Esophagus muscularis mucosa (tissue), 4 donors: Measurements from ENCODE around the gene GCNT3. TPM values are rescaled to one million over a fixed set of nuclear protein-coding genes. Genes with fewer than 3 reads are reported as not detected.

Source experiments
- DNase-seq: peaks from one replicate; pipeline ENCODE4 v3.0.0-alpha.2; 2017; ENCODE audit errors: extremely low spot score
- H3K27ac ChIP-seq, 4 donors: fragments of 200-600 bp; sonication (generic); replicated peaks in 1 of 4; 1 replicate in 3 of 4; 2 replicates in 1 of 4; pipeline ENCODE4 v1.5.1; 2016 to 2019; ENCODE audit warnings: mild to moderate bottlenecking in 1 of 4
- H3K27me3 ChIP-seq, 4 donors: fragments of 200-600 bp; sonication (generic); one replicate each; pipeline versions ENCODE4 v1.5.1 to v1.6.0; 2016 to 2019
- H3K36me3 ChIP-seq, 4 donors: fragments of 200-600 bp; sonication (generic); one replicate each; pipeline ENCODE4 v1.5.1; 2016 to 2019
- H3K4me1 ChIP-seq, 4 donors: fragments of 200-600 bp; sonication (generic); one replicate each; pipeline ENCODE4 v1.5.1; 2016 to 2019
- H3K4me3 ChIP-seq, 4 donors: fragments of 200-600 bp; sonication (generic); 1 replicate in 2 of 4; 2 replicates in 2 of 4; pipeline ENCODE4 v1.5.1; 2016 to 2019; ENCODE audit warnings: mild to moderate bottlenecking in 4 of 4, moderate library complexity in 1 of 4
- H3K9me3 ChIP-seq, 4 donors: fragments of 200-600 bp; sonication (generic); 1 replicate in 3 of 4; 2 replicates in 1 of 4; pipeline ENCODE4 v1.5.1; 2016 to 2019
- CTCF ChIP-seq, 3 experiments: fragments of 200-600 bp in 2 of 3; fragments of 450-650 bp in 1 of 3; sonication (generic) in 2 of 3; IDR thresholded peaks; one replicate each; pipeline ENCODE4 v1.5.1; 2017 to 2019; ENCODE audit warnings: antibody characterized with exemption in 3 of 3, mild to moderate bottlenecking in 2 of 3, moderate library complexity in 1 of 3
- EP300 ChIP-seq: sonication (generic); formaldehyde crosslinking; IDR thresholded peaks from one replicate; pipeline ENCODE4 v1.6.1; 2017; ENCODE audit warnings: antibody characterized with exemption
- POLR2A ChIP-seq: fragments of 450-650 bp; IDR thresholded peaks from one replicate; pipeline ENCODE4 v1.6.1; 2017; ENCODE audit warnings: antibody characterized with exemption, moderate library complexity, mild to moderate bottlenecking, low read depth
- POLR2AphosphoS5 ChIP-seq, 2 donors: sonication (generic); formaldehyde crosslinking; IDR thresholded peaks; one replicate each; pipeline ENCODE4 v1.6.1; 2017; ENCODE audit warnings: antibody characterized with exemption in 2 of 2
- WGBS: methylation state at CpG from one replicate; pipeline ENCODE4 v1.1.5; 2018; 5-methylcytosine and 5-hydroxymethylcytosine counted together
- intact Hi-C: fragments of 100-400 bp; cut with DNase I; formaldehyde crosslinking; loops from one replicate; pipeline ENCODE4 v1.15.1; 2023
- total RNA-seq, 4 donors: library from RNA; depleted of rRNA; stranded (reverse); fragments of >200 nt; gene quantifications; one replicate each; pipeline versions ENCODE4 v1.1.0 to v1.2.1, GENCODE V29; 2016

The GCNT3 gene
- total RNA-seq, 4 donors from 2014 or later = 0.69 to 2.9 TPM; not detected in 2

DNA sequence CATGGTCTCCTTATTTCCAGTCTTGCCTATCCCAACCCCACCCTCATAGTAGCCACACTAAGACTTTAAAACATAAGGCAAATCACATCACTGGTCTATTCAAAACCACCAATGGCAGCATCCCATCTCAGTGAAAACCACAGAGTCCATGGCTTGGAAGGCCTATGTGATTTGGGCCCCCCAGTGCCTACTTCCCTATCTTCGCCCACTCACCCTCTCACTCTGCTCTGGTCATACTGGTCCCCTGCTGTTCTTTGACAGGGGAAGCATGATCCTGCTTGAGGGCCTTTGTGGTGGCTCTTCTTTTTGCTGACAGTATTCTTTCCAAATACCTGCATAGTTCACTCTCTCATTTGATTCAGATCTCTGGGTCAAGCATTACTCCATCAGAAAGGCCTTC, 42.5 kb downstream of the GCNT3 start:
- intact Hi-C loops = no loop called here
- H3K27ac ChIP-seq = no peak overlapping the region
- TF ChIP-seq CTCF (IDR thresholded peaks at IDR 0.05) = no peak
- TF ChIP-seq EP300 = no peak
- no peak for TF ChIP-seq POLR2AphosphoS5 (IDR thresholded peaks at IDR 0.05)
- TF ChIP-seq POLR2A = no peak
- DNase-seq = no peak
- WGBS = 77% methylated on average over 1 of the region's 1 CpG
- no peaks in the 10 kb centered on the region for H3K27me3 ChIP-seq
- no peaks in the 10 kb centered on the region for H3K9me3 ChIP-seq
- peaks cover 5 to 43% (median 32%) of the 10 kb centered on the region in 4 donors for H3K36me3 ChIP-seq
- H3K4me1 ChIP-seq = peaks cover 17 to 41% (median 33%) of the 10 kb centered on the region in 4 donors
- no peak overlapping the region for H3K4me3 ChIP-seq

- peaks cover 19 to 42% (median 37%) of the 10 kb centered on the region in 4 donors for H3K4me1 ChIP-seq
- TF ChIP-seq POLR2AphosphoS5 (IDR thresholded peaks at IDR 0.05) (peak; percentile 87 to 88), EP300 (no peak), CTCF (IDR thresholded peaks at IDR 0.05) (peak in 1 of 3 experiments; percentile 11), POLR2A (peak; percentile 45)
- peak within 1 kb of the TSS; percentile 74 to 98 (median 87) for H3K4me3 ChIP-seq
- intact Hi-C loops = no loop called here
- no peaks in the 10 kb centered on the region for H3K9me3 ChIP-seq
- peak within 1 kb of the TSS; percentile 84 to 91 (median 86) for H3K27ac ChIP-seq
- no peaks in the 10 kb centered on the region for H3K27me3 ChIP-seq
- DNase-seq = peak; percentile 98
- peaks cover 0 to 22% (median 8%) of the 10 kb centered on the region in 4 donors for H3K36me3 ChIP-seq
- under 1% methylated on average over 17 of the region's 59 CpGs for WGBS
Observed at GRCh38 chr15:59656897-59657634, 45.5 kb downstream of the GCNT3 start, which contains the start of gene GTF2A2. TSS of gene GTF2A2 (minus strand) at chr15:59657515. CDS start at chr15:59652277, 5,238 bp downstream.

DNA sequence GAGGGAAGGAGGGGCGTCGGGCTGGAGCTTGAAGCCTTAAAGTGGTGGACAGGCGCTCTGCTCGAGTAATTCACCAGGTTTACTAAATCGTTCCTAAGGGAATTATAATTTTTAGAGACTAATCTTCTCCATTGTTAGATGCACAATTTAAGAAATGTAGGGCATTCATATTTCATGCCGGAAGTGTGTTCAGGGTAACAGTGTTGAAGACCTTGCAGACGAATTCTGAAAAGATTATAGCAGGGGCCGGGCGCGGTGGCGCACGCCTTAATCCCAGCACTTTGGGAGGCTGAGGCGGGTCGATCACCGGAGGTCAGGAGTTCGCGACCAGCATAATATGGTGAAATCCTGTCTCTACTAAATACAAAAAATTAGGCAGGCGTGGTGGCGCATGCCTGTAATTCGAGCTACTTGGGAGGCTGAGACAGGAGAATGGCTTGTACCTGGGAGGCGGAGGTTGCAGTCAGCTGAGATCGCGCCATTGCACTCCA, 46.1 kb downstream of the GCNT3 start:
- no peak for DNase-seq
- peak overlapping the region; percentile 84 to 91 (median 86) for H3K27ac ChIP-seq
- intact Hi-C loops = no loop called here
- H3K4me1 ChIP-seq = peaks cover 24 to 48% (median 43%) of the 10 kb centered on the region in 4 donors
- no peaks in the 10 kb centered on the region for H3K9me3 ChIP-seq
- TF ChIP-seq POLR2A (no peak), POLR2AphosphoS5 (IDR thresholded peaks at IDR 0.05) (no peak), CTCF (IDR thresholded peaks at IDR 0.05) (no peak), EP300 (no peak)
- H3K27me3 ChIP-seq = no peaks in the 10 kb centered on the region
- H3K36me3 ChIP-seq = peaks cover 0 to 16% (median 7%) of the 10 kb centered on the region in 4 donors
- H3K4me3 ChIP-seq = peak overlapping the region; percentile 74 to 98 (median 87)
- WGBS = 53% methylated on average over 21 of the region's 23 CpGs

DNA sequence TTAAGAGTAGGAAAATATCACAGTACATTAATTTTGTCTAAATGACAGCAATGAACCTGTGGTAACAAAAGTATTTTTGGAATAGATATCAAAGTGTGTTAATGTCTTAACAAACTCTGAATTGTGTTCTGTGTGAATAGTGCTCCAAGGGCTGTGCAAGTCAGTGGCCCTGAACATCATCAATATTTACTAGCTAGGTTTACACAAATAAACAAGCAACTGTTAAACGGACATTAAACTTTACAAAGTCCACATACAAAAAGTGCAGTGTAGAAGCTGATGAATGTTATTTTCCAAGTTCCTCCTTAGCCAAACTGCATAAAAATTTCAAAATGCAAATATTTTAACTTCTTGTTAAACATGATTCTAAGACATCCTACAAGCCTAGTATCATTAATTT, 47.8 kb downstream of the GCNT3 start:
- no peaks in the 10 kb centered on the region for H3K27me3 ChIP-seq
- intact Hi-C loops = no loop called here
- no peak overlapping the region for H3K27ac ChIP-seq
- peaks cover 24 to 46% (median 39%) of the 10 kb centered on the region in 4 donors for H3K4me1 ChIP-seq
- H3K4me3 ChIP-seq = no peak overlapping the region
- no peaks in the 10 kb centered on the region for H3K9me3 ChIP-seq
- 33% methylated on average over 1 of the region's 1 CpG for WGBS
- no peak for TF ChIP-seq POLR2A
- no peak for TF ChIP-seq EP300
- no peak for TF ChIP-seq CTCF (IDR thresholded peaks at IDR 0.05)
- TF ChIP-seq POLR2AphosphoS5 (IDR thresholded peaks at IDR 0.05) = no peak
- no peak for DNase-seq
- H3K36me3 ChIP-seq = peaks cover 0 to 25% (median 14%) of the 10 kb centered on the region in 4 donors
